Choroid plexus epithelial cell (primary cell): ENCODE data around the gene NAA10.

Experiments
- DNase-seq: peaks from one replicate; pipeline ENCODE4 v3.0.0-alpha.2; 2010; ENCODE audit warnings: low read depth
- H3K4me3 ChIP-seq: 2 replicates; pipeline ENCODE4 v1.5.1; 2011; ENCODE audit warnings: low read depth, mild to moderate bottlenecking, control low read depth, low read length, moderate library complexity
- TF ChIP-seq, protein P1 (sequence below): conservative IDR thresholded peaks from 2 replicates; pipeline ENCODE4 v1.5.1; 2011; ENCODE audit warnings: low read depth, mild to moderate bottlenecking, control low read depth, inconsistent platforms, low read length, moderate library complexity

Gene NAA10

DNA sequence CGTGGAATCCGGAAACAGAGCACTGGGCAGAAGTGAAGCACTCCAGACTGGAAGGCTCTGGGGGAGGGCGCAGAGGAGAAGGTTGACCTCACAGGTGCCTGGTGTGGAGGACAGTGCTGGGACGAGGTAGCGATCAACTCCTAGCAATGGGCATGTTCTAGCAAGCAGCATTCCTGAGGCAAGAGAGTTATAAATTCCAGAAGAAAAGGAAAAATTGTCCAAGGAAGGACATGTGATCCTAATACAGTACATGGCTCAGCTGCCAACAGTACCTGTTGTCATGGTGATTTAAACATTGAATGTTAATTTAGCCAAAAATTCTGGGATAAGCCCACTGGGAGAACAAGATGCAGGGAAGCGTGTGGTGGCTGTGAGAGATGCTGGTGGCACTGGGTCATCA is 17.0 kb downstream of the NAA10 start:
- DNase-seq: no peak
- TF ChIP-seq, protein P1, sequence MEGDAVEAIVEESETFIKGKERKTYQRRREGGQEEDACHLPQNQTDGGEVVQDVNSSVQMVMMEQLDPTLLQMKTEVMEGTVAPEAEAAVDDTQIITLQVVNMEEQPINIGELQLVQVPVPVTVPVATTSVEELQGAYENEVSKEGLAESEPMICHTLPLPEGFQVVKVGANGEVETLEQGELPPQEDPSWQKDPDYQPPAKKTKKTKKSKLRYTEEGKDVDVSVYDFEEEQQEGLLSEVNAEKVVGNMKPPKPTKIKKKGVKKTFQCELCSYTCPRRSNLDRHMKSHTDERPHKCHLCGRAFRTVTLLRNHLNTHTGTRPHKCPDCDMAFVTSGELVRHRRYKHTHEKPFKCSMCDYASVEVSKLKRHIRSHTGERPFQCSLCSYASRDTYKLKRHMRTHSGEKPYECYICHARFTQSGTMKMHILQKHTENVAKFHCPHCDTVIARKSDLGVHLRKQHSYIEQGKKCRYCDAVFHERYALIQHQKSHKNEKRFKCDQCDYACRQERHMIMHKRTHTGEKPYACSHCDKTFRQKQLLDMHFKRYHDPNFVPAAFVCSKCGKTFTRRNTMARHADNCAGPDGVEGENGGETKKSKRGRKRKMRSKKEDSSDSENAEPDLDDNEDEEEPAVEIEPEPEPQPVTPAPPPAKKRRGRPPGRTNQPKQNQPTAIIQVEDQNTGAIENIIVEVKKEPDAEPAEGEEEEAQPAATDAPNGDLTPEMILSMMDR: no peak
- H3K4me3 ChIP-seq: no peak overlapping the region

DNA sequence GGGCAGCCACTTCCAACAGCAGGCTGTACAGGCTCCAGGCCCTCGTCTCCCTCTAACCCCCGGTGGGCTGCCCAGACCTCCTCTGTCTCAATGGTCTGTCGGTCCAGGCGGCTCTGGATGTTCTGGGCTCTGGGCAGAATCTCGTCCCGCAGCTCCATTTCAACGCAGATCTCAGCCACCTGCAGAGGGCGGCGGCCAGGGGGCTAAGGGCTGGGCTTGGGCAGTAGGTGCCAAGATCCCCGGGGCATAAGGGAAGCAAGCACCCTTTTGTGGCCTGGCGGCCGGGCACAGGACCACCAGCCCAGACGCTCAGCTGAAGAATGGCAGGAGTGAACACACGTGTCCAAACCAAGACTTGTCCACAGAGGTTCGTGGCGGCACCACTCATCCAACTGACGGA is 21.1 kb downstream of the NAA10 start:
- H3K4me3 ChIP-seq: no peak overlapping the region
- no peak for DNase-seq
- TF ChIP-seq, protein P1: no peak

DNA sequence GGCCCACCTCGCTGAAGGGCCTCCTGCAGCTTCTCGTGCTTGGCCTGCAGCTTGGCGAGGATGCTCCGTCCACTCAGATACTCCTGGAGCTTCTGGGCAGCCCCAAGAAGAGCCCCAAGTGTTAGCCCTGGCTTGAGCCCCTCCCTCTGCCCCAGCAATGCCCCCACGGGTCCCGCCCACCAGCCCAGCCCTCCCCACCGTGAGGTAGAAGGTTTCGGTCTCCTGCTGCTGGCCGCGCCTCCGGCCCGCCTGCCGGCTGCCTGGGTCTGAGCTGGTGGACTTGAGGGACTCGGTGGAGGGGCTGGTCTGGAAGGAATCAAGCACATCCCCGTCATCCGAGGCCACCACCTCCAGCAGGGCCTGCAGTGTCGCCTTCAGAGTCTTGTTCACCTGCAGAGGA is 21.6 kb downstream of the NAA10 start:
- no peak for DNase-seq
- TF ChIP-seq, protein P1: no peak
- no peak overlapping the region for H3K4me3 ChIP-seq

DNA sequence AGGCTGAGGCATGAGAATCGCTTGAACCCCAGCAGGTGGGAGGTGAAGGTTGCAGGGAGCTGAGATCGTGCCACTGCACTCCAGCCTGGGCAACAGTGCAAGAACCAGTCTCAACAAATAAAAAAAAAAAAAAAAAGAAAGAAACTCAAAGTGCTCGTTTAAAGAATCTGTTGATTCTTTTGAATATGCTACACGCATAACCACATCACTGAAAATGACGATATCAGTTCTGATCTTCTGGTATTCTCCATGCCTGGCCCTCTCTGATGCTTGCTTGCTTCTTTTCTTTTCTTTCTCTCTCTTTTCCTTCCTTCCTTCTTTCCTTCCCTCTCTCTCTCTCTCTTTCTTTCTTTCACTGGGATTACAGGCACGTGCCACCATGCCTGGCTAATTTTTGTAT is 23.0 kb downstream of the NAA10 start:
- no peak overlapping the region for H3K4me3 ChIP-seq
- no peak for DNase-seq
- TF ChIP-seq, protein P1: no peak

DNA sequence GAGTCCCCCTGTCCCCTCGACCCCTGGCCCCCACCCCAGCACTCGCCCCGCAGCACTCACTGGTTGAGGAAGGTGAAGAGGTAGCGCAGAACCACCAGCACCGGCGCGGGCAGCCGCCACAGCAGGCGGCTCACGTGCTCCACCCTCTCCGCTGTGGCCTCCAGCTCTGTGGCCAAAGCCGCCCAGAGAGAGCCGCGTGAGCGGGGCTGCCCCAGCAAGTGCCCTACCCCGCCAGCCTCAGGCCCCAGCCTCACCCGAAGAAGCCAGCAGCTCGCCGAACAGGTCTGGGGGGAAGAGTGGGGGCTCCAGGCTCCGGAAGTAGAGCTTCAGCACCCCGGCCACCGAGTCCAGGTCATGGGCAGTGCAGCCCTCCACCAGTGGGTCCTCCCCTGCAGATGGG is 24.4 kb downstream of the NAA10 start:
- TF ChIP-seq, protein P1: no peak
- no peak overlapping the region for H3K4me3 ChIP-seq
- DNase-seq: no peak

DNA sequence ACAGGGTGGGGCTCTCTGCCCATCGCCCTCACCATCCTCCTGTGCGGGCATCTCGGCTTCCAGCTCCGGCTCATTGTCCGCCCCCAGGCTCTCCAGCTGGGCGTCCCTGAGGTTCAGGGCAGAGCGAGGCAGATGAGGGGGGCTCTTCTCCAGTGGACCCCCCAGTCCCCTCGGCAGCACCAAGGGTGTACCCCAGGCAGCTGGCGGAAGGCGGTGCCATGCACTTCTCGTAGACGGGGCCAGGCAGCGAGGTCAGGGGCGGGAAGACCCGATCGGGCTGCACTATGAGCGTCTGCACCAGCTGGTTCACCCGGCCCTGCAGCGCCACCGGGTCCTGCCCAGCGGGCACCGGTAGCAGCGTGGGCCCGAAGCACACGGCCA is 24.9 kb downstream of the NAA10 start:
- no peak overlapping the region for H3K4me3 ChIP-seq
- TF ChIP-seq, protein P1: no peak
- no peak for DNase-seq

DNA sequence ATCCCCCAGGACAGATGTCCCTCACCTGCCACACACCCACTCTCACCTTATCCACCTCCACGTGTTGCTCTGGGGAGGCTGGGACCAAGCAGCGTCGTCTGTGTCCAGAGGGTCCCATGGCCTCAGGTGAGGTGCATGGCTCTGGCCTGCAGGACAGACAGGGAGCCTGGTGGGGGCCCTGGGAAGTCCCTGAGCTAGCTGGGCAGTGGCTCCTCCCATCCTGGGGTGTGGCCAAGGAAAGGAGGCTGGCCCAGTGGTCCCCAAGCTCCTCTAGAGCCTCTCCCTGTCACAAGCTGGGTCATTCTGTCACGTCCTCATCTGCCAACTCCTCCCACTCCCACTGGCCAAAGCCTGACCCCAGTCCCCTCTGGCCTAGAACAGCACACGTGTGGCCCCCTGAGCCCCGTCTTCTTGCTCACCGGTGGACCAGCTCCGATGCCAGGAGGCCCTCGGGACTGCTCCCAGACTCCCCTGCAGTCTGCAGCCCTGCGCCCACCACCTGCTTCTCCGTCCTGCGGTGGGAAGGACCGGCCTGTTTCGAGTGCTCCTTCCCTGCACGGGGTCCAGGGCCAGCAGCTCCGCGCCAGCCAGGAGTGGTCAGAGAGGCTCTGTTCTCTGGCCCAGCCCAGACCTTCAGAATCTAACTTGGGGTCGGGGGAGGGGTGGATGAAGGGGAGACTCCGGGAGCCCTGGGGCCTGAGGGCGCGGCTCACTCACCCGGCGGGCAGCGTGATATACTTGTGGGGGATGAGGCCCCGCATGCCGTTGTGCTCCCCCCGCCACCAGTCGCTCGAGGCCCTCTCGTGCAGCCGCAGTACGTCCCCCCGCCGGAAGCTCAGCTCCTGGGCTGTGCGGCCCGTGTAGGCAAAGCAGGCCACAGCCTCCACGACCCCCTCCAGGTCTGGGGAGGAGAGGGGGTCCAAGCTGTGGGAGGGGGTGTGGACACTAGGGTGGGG is 25.5 kb downstream of the NAA10 start:
- no peak for DNase-seq
- TF ChIP-seq, protein P1: no peak
- no peak overlapping the region for H3K4me3 ChIP-seq
